Omental fat pad (tissue), 4 donors: ENCODE results near the gene PRKCD. TPM values are rescaled to one million over a fixed set of nuclear protein-coding genes. Genes with fewer than 3 reads are reported as not detected.

Source experiments
- ATAC-seq: fragments of 150-250 bp; one replicate; pipeline ENCODE4 v1.9.1; 2016; ENCODE audit warnings: mild to moderate bottlenecking, moderate library complexity; ENCODE audit not compliant: low FRiP score
- DNase-seq: peaks from one replicate; pipeline ENCODE4 v3.0.0-alpha.2; 2019; ENCODE audit warnings: low spot score
- total RNA-seq, 4 donors: library from RNA; depleted of rRNA; stranded (reverse); fragments of >200 nt; gene quantifications; one replicate each; pipeline ENCODE4 v1.1.0, GENCODE V29; 2016
- TF ChIP-seq, protein P1 (sequence below), 3 donors: fragments of 450-650 bp; IDR thresholded peaks; one replicate each; pipeline ENCODE4 v1.5.1; 2016 to 2017; ENCODE audit warnings: antibody characterized with exemption in 3 of 3, mild to moderate bottlenecking in 3 of 3, moderate library complexity in 2 of 3

Gene PRKCD
- total RNA-seq, 4 donors from 2014 or later: 21.5 to 39.9 (median 30.3) TPM

DNA sequence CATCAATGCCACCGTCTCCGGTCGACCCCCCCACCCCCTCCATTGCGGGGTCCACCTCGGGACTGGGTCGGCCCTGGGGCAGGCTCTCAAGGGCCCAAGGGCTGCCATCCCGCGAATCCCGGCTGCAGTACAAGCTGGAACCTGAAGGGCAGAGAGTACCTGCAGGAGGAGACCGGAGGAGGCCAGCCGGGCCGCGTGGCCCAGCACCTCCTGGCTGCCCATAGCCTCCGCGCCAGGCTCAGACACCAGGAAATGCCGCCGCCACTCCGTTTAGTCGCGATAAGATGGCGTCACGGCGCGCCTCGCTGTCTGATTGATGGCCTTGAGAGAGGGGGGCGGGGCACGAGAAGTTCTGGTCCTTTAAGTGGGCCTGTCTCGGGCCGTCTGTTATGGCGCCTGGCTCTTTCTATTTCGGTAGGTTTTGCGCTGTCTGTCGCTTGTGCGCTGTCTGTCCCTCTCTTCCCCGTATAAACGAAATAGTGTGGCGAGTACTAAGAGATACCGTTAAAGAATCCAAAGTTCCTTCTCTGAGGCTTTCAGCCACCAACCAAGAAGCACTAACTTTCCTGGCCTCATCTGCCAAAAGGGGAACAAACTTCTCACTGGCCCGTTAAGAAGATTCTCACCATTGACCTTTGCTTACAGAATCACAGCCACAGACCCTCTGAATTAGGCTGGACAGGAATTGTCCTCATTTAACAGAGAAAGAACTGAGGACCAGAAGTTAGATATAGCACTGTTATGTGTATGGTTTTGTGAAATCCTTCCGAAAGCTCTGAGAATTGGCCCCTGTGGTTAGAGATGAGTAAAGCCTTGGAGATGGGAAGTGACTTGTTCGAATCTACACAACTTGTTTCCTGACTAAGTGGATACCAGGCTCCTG, 30.6 kb upstream of the PRKCD start, which contains the start of gene RFT1:
Gene RFT1, minus strand, starts transcription at position 257 of the 883 bp plus-strand sequence. Its CDS starts 35 bp downstream, at position 222.
- TF ChIP-seq, protein P1, sequence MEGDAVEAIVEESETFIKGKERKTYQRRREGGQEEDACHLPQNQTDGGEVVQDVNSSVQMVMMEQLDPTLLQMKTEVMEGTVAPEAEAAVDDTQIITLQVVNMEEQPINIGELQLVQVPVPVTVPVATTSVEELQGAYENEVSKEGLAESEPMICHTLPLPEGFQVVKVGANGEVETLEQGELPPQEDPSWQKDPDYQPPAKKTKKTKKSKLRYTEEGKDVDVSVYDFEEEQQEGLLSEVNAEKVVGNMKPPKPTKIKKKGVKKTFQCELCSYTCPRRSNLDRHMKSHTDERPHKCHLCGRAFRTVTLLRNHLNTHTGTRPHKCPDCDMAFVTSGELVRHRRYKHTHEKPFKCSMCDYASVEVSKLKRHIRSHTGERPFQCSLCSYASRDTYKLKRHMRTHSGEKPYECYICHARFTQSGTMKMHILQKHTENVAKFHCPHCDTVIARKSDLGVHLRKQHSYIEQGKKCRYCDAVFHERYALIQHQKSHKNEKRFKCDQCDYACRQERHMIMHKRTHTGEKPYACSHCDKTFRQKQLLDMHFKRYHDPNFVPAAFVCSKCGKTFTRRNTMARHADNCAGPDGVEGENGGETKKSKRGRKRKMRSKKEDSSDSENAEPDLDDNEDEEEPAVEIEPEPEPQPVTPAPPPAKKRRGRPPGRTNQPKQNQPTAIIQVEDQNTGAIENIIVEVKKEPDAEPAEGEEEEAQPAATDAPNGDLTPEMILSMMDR (IDR thresholded peaks at IDR 0.05): no peak
- peak; percentile 93 for ATAC-seq
- DNase-seq: peak; percentile 99

DNA sequence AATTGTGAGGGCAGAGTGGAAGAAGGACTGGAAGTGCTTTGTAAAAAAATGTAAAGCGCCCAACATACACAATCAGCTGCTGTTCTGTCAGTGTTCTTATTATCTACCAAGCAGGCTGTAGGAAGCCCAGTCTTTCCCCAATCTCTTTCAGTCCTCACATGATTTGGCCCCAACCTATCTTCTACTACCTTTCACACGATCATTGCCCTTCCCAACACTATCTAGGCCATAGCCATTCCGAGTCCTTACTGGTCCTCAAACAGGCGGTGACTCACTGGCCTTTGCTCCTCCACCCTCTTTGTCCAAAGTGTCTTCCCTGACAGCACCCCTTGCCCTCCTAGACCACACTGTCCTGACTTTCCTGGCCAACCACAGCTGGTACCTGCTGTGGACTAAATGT, 29.9 kb upstream of the PRKCD start:
- TF ChIP-seq, protein P1 (IDR thresholded peaks at IDR 0.05): no peak
- DNase-seq (no peak), ATAC-seq (no peak)

DNA sequence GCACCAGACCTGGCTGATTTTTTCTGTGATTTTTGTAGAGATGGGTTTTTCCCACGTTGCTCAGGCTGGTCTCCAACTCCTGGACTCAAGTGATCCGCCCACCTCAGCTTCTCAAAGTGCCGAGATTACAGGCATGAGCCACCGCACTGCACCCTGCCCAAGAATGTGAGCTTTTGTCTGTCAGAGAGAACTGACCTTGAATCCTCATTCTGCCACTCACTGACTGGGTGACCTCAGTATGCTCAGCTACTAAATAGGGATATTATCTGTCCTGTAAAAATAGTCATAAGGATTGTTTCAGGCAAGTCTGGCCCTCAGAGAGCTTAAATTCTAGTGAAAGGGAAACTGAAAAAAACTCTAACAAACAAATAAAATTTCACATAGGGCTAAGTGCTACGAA, 28.7 kb upstream of the PRKCD start:
- DNase-seq (no peak), ATAC-seq (no peak)
- TF ChIP-seq, protein P1 (IDR thresholded peaks at IDR 0.05): no peak

DNA sequence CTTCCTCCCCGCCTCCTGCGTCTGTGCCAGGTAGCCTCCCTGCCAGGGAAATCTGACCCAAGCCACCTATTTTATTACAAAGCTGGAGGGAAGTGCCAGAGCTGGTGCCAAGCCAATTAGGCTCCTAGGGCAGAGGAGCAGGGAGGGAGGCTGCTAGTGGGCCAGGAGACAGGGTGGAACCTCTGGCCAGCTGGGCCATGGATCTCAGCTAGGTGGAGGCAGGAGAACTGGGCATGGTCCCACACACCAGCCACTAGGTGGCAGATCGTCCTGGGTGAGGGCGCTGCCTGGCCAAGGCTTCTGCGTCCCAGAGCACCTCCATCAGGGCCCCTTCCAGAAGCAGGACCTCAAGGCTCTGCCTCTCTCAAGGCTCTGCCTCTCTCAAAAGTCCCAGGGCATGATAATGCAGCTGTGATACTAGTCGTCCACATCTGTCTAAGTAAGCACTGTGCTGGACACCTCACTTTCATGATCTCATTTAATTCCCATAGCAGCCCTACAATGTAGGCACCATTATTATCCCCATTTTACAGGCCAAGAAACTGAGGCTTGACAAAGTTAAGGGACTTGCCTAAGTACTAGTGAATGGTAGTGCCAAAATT, 26.3 kb upstream of the PRKCD start:
- DNase-seq: no peak
- TF ChIP-seq, protein P1 (IDR thresholded peaks at IDR 0.05): peak in 1 of 3 donors; percentile 31
- peak; percentile 77 for ATAC-seq

DNA sequence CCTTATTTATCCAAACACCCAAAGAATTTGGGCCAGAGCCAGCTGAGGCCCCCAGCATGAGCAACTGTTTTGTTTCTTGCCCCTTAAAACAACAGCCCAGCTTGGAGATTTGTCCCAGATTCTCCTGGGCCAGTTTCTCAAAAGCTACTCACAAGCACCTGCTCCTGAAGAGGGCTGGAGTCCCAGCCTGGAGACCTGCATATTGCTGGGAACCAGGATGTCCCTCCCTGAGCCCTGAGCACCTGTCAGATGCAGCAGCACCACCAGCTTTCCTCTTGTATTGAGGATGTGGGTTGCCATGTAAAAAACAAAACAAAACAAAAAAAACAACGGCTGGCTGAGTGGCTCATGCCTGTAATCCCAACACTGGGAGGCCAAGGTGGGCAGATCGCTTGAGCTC, 23.8 kb upstream of the PRKCD start:
- TF ChIP-seq, protein P1 (IDR thresholded peaks at IDR 0.05): no peak
- no peak for DNase-seq
- no peak for ATAC-seq

DNA sequence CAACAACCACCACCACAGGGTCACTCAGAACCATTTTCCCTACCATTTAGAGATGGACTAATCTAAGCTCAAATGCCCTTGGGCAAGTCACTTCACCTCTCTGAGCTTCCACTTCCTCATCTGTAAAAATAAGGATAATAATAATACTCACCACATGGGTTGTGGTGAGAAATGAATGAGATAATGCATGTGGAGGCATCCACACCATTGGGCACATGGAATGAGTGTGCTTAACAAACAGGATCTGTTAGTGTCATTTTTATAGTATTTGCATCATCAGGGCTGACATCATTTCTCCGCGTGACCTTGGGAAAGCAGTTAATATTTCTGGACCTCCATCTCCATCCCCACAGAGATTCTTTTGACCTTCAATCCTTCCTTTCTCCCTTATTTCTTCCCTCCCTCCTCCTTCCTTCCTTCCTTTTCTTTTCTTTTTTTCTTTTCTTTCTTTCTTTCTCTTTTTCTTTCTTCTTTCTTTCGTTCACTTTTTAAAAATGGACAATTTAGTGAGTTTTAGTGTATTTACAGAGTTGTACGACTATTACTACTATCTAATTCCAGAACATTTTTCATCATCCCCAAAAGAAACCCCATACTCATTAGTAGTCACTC, 23.1 kb upstream of the PRKCD start:
- TF ChIP-seq, protein P1 (IDR thresholded peaks at IDR 0.05): no peak
- DNase-seq (no peak), ATAC-seq (no peak)
